Fibroblast of lung (primary cell): ENCODE measurements around the gene CREBRF.
A peak's percentile ranks its signal among the peaks of the same experiment; 100 is the strongest.

Experiments
- CTCF ChIP-seq, 2 donors: IDR thresholded peaks in 1 of 2; conservative IDR thresholded peaks in 1 of 2; 1 replicate in 1 of 2; 2 replicates in 1 of 2; pipeline ENCODE4 v1.5.1; 2011 to 2012; ENCODE audit warnings: low read length in 2 of 2, control low read depth in 1 of 2, inconsistent platforms in 1 of 2, low read depth in 1 of 2, mild to moderate bottlenecking in 1 of 2
- EZH2 ChIP-seq: IDR thresholded peaks from 2 replicates; pipeline ENCODE4 v1.5.1; 2012; ENCODE audit warnings: low read length, control low read depth, mild to moderate bottlenecking; ENCODE audit errors: missing control alignments

DNA sequence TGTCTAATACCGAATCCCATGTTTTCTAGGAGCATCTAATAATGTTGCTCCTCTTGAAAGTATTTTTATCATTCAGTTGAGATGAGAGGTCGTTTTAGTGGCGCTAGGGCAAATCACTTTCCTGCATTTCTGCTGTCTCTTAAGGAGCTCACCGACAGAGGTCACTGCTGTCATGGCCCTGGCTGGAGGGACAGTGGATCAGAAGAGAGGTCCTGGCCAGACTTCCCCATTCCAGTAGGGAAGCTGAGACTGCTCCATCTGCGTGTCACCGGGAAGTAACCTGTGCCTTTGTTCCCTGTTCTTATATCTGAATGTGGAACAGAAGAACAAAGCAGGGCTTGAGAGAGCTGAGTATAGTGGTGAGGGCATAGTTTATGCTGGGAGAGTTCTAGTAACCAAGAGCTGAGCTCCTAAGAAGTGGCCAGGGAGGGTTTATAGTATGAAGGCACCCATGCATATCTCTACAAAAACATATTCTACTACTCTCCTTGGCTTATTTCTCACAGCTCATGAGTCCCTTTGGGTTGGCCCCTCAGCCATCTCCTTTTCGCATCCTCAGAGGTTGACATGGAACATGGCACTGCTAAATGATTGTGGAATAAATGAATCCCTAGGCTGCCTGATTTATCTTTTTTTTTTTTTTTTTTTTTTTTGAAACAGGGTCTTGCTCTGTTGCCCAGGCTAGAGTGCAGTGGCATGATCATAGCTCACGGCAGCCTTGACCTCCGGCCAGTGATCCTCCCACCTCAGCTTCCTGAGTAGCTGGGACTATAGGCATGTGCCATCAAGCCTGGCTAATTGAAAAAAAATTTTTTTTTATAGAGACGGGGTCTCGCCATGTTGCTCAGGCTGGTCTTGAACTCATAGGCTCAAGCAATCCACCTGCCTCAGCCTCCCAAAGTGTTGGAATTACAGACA lies 45.3 kb upstream of the CREBRF start:
- peak; percentile 26 to 29 for TF ChIP-seq CTCF (conservative IDR thresholded peaks at IDR 0.05 in 1 of 2, IDR thresholded peaks at IDR 0.05 in 1 of 2; ENCODE audit: low read depth in 1 of 2, low read length in 2 of 2)
- TF ChIP-seq EZH2 = no peak
